Esophagus squamous epithelium (tissue), 4 donors: ENCODE measurements around the gene GNLY.

Experiments
- POLR2A ChIP-seq, 4 donors: fragments of 450-650 bp; IDR thresholded peaks; one replicate each; pipeline ENCODE4 v1.6.1; 2017; ENCODE audit warnings: antibody characterized with exemption in 4 of 4, mild to moderate bottlenecking in 4 of 4, moderate library complexity in 3 of 4
- TF ChIP-seq, protein P1 (sequence below), 6 experiments: fragments of 450-650 bp in 4 of 6; fragments of 200-600 bp in 2 of 6; sonication (generic) in 2 of 6; IDR thresholded peaks; one replicate each; pipeline ENCODE4 v1.5.1; 2016 to 2019; ENCODE audit warnings: antibody characterized with exemption in 6 of 6, mild to moderate bottlenecking in 4 of 6, moderate library complexity in 4 of 6

DNA sequence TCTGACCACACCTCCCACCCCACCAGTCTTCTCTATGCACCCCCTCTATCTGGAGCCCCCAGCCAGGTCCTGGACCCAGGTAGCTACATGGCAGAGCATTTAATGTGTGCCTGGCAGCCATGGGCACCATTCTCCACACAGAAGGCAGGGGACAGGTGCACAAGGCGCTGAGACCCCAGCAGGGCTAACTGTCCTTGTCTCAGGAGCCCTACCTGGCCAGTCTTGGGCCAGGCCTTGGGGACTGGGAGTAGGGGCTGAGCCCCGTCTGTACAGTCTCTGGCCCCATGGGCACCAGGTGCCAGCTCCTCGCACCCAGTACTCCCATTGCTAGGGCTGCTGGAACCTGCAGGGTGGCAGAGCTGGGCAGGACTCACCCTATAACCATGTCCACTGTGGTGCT lies 2.9 kb downstream of the GNLY start:
- TF ChIP-seq, protein P1, sequence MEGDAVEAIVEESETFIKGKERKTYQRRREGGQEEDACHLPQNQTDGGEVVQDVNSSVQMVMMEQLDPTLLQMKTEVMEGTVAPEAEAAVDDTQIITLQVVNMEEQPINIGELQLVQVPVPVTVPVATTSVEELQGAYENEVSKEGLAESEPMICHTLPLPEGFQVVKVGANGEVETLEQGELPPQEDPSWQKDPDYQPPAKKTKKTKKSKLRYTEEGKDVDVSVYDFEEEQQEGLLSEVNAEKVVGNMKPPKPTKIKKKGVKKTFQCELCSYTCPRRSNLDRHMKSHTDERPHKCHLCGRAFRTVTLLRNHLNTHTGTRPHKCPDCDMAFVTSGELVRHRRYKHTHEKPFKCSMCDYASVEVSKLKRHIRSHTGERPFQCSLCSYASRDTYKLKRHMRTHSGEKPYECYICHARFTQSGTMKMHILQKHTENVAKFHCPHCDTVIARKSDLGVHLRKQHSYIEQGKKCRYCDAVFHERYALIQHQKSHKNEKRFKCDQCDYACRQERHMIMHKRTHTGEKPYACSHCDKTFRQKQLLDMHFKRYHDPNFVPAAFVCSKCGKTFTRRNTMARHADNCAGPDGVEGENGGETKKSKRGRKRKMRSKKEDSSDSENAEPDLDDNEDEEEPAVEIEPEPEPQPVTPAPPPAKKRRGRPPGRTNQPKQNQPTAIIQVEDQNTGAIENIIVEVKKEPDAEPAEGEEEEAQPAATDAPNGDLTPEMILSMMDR (IDR thresholded peaks at IDR 0.05), result no peak
- no peak for TF ChIP-seq POLR2A (IDR thresholded peaks at IDR 0.05)
